GM23248 (cell line): ENCODE measurements around the gene POLR3C. TPM values are rescaled to one million over a fixed set of nuclear protein-coding genes. Genes with fewer than 3 reads are reported as not detected.
"Not testable (repeated sequence)": the region's sequence is repeated elsewhere in the genome, so short reads cannot be mapped to it uniquely, and the experiment has no call there.

ENCODE experiments used
- DNase-seq: peaks from one replicate; pipeline ENCODE4 v3.0.0-alpha.2; 2015
- H2AFZ ChIP-seq: fragments of 200-600 bp; sonication (generic); 2 replicates; pipeline ENCODE4 v1.6.1; 2016; ENCODE audit warnings: antibody characterized with exemption
- H3F3A ChIP-seq: fragments of 200-600 bp; sonication (generic); 2 replicates; pipeline ENCODE4 v1.6.1; 2016; ENCODE audit warnings: mild to moderate bottlenecking, antibody characterized with exemption, mixed run types; ENCODE audit not compliant: insufficient read depth
- H3K27ac ChIP-seq: fragments of 200-600 bp; sonication (generic); 2 replicates; pipeline ENCODE4 v1.5.1; 2016; ENCODE audit warnings: mild to moderate bottlenecking
- H3K27me3 ChIP-seq: fragments of 200-600 bp; sonication (generic); replicated peaks from 2 replicates; pipeline ENCODE4 v1.6.1; 2016; ENCODE audit warnings: mild to moderate bottlenecking; ENCODE audit not compliant: insufficient read depth
- H3K36me3 ChIP-seq: fragments of 200-600 bp; sonication (generic); 2 replicates; pipeline ENCODE4 v1.6.1; 2016; ENCODE audit warnings: low read depth, mild to moderate bottlenecking
- H3K4me1 ChIP-seq: fragments of 200-600 bp; sonication (generic); 2 replicates; pipeline ENCODE4 v1.6.1; 2016; ENCODE audit warnings: mild to moderate bottlenecking; ENCODE audit not compliant: insufficient read depth
- H3K4me2 ChIP-seq: fragments of 200-600 bp; sonication (generic); one replicate; pipeline ENCODE4 v1.6.1; 2016; ENCODE audit warnings: mild to moderate bottlenecking; ENCODE audit not compliant: unreplicated experiment
- H3K4me3 ChIP-seq: fragments of 200-600 bp; sonication (generic); 2 replicates; pipeline ENCODE4 v1.5.1; 2016; ENCODE audit warnings: mild to moderate bottlenecking
- H3K79me2 ChIP-seq: fragments of 200-600 bp; sonication (generic); 2 replicates; pipeline ENCODE4 v1.6.1; 2016; ENCODE audit warnings: mild to moderate bottlenecking; ENCODE audit not compliant: insufficient read depth
- H3K9ac ChIP-seq: fragments of 200-600 bp; sonication (generic); 2 replicates; pipeline ENCODE4 v1.6.1; 2016; ENCODE audit warnings: mild to moderate bottlenecking
- H3K9me2 ChIP-seq: fragments of 200-600 bp; sonication (generic); 2 replicates; pipeline ENCODE4 v1.6.1; 2016; ENCODE audit warnings: mixed run types, mild to moderate bottlenecking, moderate library complexity; ENCODE audit not compliant: insufficient read depth
- H3K9me3 ChIP-seq: fragments of 200-600 bp; sonication (generic); one replicate; pipeline ENCODE4 v1.6.1; 2017; ENCODE audit warnings: low read depth
- H4K20me1 ChIP-seq: fragments of 200-600 bp; sonication (generic); 2 replicates; pipeline ENCODE4 v1.6.0; 2016; ENCODE audit not compliant: insufficient read depth
- EZH2 ChIP-seq: fragments of 200-600 bp; sonication (generic); IDR thresholded peaks from 2 replicates; pipeline ENCODE4 v1.6.1; 2018; ENCODE audit warnings: antibody characterized with exemption, mild to moderate bottlenecking; ENCODE audit not compliant: insufficient read depth, poor library complexity, severe bottlenecking
- EZH2phosphoT487 ChIP-seq: fragments of 200-600 bp; sonication (generic); IDR thresholded peaks from 2 replicates; pipeline ENCODE4 v1.6.1; 2018; ENCODE audit warnings: antibody characterized with exemption, moderate library complexity, mild to moderate bottlenecking, low read depth; ENCODE audit not compliant: insufficient read depth
- WGBS, 2 experiments: methylation state at CpG; one replicate each; pipeline ENCODE4 v1.1.6; 2015 to 2017; ENCODE audit warnings: low lambda C conversion rate in 2 of 2, low coverage in 1 of 2; ENCODE audit errors: missing lambda C conversion rate in 2 of 2; 5-methylcytosine and 5-hydroxymethylcytosine counted together
- in situ Hi-C: fragments of 300-500 bp; cut with MboI; formaldehyde crosslinking; loops from 2 replicates; pipeline ENCODE4 v1.15.0; 2020
- polyA plus RNA-seq: library from polyadenylated mRNA; unstranded; fragments of >200 nt; fragmentation: Nextera tagmentation; extraction: Ambion mirVana; gene quantifications from 2 replicates; pipeline ENCODE4 v1.2.1, GENCODE V29; 2016
- total RNA-seq: library from RNA; depleted of rRNA; stranded (reverse); fragments of >200 nt; shearing (Covaris generic); gene quantifications from 2 replicates; pipeline ENCODE4 v1.2.3, GENCODE V29; 2014

POLR3C gene
- total and polyA plus RNA-seq, 2 experiments from 2014 or later: 39.0 to 42.2 TPM

- Histone ChIP-seq H3K36me3 (peaks cover 38% of the 10 kb centered on the region), H3K27me3 (no peaks in the 10 kb centered on the region), H3F3A (peaks cover 9% of the 10 kb centered on the region; the same call in 1 of the 2 replicates), H3K9me2 (no peaks in the 10 kb centered on the region), H3K9ac (peak overlapping the region; percentile 93), H3K9me3 (no peaks in the 10 kb centered on the region), H3K4me1 (peaks cover 14% of the 10 kb centered on the region), H3K79me2 (peaks cover 62% of the 10 kb centered on the region), H4K20me1 (no peaks in the 10 kb centered on the region), H2AFZ (peak overlapping the region; percentile 85), H3K27ac (peak overlapping the region; percentile 89), H3K4me3 (peak overlapping the region; percentile 93), H3K4me2 (peak overlapping the region; percentile 90)
- WGBS, 2 experiments: 0 to 2% methylated on average over 7 of the region's 7 CpGs
- TF ChIP-seq EZH2 (no peak), EZH2phosphoT487 (no peak)
- peak; percentile 30 for DNase-seq
- in situ Hi-C loops: no loop called here
Observed at GRCh38 chr1:145824499-145824842, 471 bp downstream of the POLR3C start.

GRCh38 chr1:145826030-145826429 lies 2.0 kb downstream of the POLR3C start:
- in situ Hi-C loops: no loop called here
- Histone ChIP-seq H3K27ac (no peak overlapping the region), H3K79me2 (peaks cover 57% of the 10 kb centered on the region), H3F3A (peaks cover 8% of the 10 kb centered on the region; the same call in 1 of the 2 replicates), H3K9me3 (no peaks in the 10 kb centered on the region), H3K36me3 (peaks cover 51% of the 10 kb centered on the region), H3K4me3 (peak overlapping the region; percentile 93), H3K9me2 (no peaks in the 10 kb centered on the region), H3K4me1 (peaks cover 14% of the 10 kb centered on the region), H3K27me3 (no peaks in the 10 kb centered on the region), H4K20me1 (no peaks in the 10 kb centered on the region), H3K9ac (0 out of 2 replicates have a peak overlapping the region, but pooled peaks have one; percentile 1), H3K4me2 (peak overlapping the region; percentile 90), H2AFZ (no peak overlapping the region)
- peak; percentile 38 for DNase-seq
- TF ChIP-seq EZH2phosphoT487: no peak
- TF ChIP-seq EZH2: no peak
- 53 to 57% methylated on average over 2 of the region's 2 CpGs for WGBS, 2 experiments

GRCh38 chr1:145827966-145828365 lies 4.0 kb downstream of the POLR3C start:
- no peak for DNase-seq
- Histone ChIP-seq H3K4me3 (no peak overlapping the region), H3F3A (peaks cover 8% of the 10 kb centered on the region; the same call in 1 of the 2 replicates), H3K9me3 (no peaks in the 10 kb centered on the region), H3K9ac (no peak overlapping the region), H3K4me1 (peaks cover 14% of the 10 kb centered on the region), H3K9me2 (no peaks in the 10 kb centered on the region), H2AFZ (no peak overlapping the region), H3K79me2 (peaks cover 52% of the 10 kb centered on the region), H3K27me3 (no peaks in the 10 kb centered on the region), H3K36me3 (peaks cover 64% of the 10 kb centered on the region), H3K4me2 (no peak overlapping the region), H4K20me1 (no peaks in the 10 kb centered on the region), H3K27ac (no peak overlapping the region)
- in situ Hi-C loops: no loop called here
- TF ChIP-seq EZH2phosphoT487: no peak

- DNase-seq: no peak
- H3K9me3 ChIP-seq: no peaks in the 10 kb centered on the region
Observed at GRCh38 chr1:145828367-145829026, 4.5 kb downstream of the POLR3C start.

GRCh38 chr1:145830810-145831209 lies 6.8 kb downstream of the POLR3C start:
- H3K9ac ChIP-seq, H3K4me1 ChIP-seq, H4K20me1 ChIP-seq, H3K4me3 ChIP-seq, in situ Hi-C loops, H3F3A ChIP-seq, H3K27ac ChIP-seq, H3K9me3 ChIP-seq, DNase-seq, H3K9me2 ChIP-seq, H3K27me3 ChIP-seq, H3K4me2 ChIP-seq, H2AFZ ChIP-seq: not testable (repeated sequence)
- Histone ChIP-seq H3K36me3 (peaks cover 86% of the 10 kb centered on the region), H3K79me2 (peaks cover 34% of the 10 kb centered on the region)
- 100% methylated on average over 2 of the region's 2 CpGs for WGBS, 2 experiments

More at GRCh38 chr1:145828367-145829026, 4.5 kb downstream of the POLR3C start:
- no peak overlapping the region for H2AFZ ChIP-seq
- in situ Hi-C loops: no loop called here
- H3K36me3 ChIP-seq: peaks cover 69% of the 10 kb centered on the region
- H3K9ac ChIP-seq: no peak overlapping the region
- H3K27ac ChIP-seq: no peak overlapping the region
- H4K20me1 ChIP-seq: no peaks in the 10 kb centered on the region
- no peak overlapping the region for H3K4me3 ChIP-seq
- H3K4me2 ChIP-seq: no peak overlapping the region
- H3K4me1 ChIP-seq: peaks cover 14% of the 10 kb centered on the region
- no peaks in the 10 kb centered on the region for H3K27me3 ChIP-seq
- H3K9me2 ChIP-seq: no peaks in the 10 kb centered on the region
- H3K79me2 ChIP-seq: peaks cover 52% of the 10 kb centered on the region
- peaks cover 8% of the 10 kb centered on the region; the same call in 1 of the 2 replicates for H3F3A ChIP-seq
- no peak for TF ChIP-seq EZH2phosphoT487
- no peak for TF ChIP-seq EZH2
